HG03442 (cell line): ENCODE measurements around the gene DSE.

ENCODE experiments used
- ATAC-seq: cut with Tn5 transposase; IDR thresholded peaks from one replicate; pipeline ENCODE4 v1.9.1; 2021; ENCODE audit warnings: mild to moderate bottlenecking, moderate library complexity; ENCODE audit not compliant: unreplicated experiment

The DSE gene

DNA sequence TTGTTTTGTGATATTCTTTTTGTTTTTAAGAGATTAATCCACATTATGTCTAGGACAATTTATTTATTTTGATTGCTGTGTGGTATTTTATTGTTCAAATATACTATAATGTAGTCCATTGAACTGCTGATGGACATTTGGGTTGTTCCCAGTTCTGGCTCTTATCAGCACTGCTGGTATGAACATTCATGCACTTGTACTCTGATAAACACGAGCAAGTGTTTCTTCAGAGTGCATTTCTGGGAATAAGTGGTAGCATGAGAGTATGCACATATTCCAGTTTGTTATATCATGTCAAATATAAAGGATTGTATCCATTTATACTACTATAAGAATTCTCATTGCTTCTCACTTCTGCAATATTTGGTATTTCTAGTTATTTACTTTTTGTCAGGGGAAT, 97.5 kb downstream of the DSE start:
- no peak for ATAC-seq

DNA sequence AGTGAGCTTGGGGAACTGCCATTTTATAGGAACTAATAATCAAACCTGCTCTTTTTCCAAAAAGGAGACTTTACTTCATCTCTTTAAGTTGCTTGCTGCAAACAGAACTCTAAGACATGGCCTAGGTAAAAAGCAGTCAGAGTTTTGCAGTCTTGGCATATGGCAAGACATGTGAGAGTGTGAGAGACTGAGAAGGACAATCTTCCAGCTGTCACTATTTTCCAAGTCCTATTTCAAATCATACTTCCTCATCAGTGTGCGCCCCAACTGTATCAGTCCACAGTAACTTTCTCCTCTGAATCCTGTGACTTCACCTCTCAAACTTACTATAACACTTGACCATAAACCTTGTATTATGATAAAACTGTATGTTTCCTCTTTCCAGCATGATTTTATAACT, 100.8 kb downstream of the DSE start:
- no peak for ATAC-seq

DNA sequence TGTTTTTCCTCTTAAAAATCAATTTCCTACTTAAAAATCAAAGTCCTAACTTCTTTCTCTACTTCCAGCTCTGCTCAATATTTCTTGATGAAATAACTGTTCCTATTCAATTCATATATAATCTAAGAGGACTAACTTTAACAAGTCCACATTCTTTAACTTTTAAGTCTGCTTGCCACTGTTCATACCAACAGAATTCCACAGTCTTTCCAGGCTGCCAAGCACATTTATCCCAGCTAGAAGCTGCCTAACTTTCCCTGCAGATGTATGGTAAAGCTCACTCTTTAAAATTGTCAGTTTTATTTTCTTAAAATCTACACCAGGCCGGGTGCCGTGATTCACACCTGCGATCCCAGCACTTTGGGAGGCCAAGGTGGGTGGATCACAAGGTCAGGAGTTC, 102.0 kb downstream of the DSE start:
- ATAC-seq: no peak

DNA sequence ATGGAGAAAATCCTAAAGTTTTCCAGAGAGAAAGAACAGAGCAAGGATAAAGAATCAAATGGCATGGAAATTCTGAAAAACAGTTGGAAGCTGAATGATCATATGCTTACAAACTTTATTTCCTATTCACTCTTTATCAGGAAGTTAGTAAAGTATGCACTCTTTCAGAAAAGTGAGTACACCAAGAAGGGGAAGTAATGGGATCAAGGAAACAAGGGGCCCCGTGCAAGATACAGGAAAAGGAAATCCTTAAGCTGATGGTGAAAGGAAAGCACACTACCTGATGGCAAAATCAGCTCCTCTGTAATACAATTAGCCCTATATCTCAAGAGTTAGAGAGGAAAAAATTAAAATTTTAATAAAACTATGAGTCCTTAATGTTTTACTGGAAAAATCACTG, 104.4 kb downstream of the DSE start:
- ATAC-seq: no peak

DNA sequence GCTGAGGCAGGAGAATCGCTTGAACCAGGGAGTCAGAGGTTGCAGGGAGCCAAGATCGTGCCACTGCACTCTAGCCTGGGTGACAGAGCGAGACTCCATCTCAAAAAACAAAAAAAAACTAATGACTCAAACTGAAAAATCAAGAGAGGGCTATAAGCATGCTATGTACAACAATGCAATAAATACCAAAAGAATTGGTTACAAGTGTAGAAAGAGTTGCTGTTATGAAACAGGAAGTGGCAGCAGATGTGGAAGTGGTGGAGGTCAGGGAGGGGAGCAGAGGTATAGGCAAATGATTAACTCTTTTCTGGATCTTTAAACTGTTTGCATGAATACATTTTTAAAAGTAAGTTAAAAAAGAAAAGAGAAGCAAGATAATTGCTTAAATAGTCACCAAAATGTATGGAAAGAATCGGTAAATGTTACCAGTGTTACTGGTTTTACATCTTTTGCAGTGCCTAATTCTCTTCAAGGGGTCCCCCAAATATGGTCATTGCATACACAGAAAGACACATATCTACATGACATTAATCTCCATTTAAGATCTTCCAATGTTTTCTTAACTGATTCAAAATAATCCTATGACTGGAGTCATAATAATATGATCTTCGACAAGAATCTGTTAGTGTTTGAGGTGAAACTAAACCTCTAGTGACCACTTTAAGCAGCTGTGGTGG, 105.4 kb downstream of the DSE start:
- peak; percentile 100 for ATAC-seq

DNA sequence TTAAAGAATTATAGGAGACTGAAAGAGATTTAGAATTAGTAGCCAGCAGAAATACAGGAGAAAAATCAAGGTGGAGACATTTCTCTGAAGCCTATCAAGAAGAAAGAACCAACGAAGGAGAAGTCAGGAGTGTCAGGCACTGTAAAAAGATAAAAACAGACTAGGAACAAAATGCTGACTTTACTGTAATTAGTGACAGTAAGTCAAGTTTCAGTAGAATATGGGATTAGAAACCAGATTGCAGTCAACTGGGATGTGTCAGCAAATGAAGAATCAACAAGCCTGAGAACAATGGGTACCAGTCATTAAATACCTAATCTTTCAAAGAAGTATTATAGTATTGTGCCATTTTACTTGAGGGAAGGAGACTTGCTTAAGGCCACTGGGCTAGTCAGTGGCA, 112.0 kb downstream of the DSE start:
- no peak for ATAC-seq

DNA sequence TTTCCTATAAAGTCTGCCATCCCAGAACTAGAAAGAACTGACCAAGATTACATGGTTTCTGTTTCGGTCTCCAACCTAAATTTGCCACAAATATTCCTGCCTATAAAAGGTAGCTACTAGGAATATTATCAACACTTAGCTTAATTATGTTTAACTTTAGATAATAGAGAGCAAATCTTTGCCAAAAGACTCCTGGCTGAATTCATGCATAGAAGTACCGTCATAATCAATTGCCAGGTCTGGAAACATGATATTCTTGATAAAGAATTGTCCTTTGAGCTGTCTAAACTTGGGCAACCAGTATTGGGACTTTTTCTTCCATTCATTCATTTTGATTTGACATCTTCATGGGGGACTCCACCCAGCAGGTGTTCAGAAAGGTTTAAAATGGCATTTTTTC, 112.9 kb downstream of the DSE start:
- no peak for ATAC-seq

DNA sequence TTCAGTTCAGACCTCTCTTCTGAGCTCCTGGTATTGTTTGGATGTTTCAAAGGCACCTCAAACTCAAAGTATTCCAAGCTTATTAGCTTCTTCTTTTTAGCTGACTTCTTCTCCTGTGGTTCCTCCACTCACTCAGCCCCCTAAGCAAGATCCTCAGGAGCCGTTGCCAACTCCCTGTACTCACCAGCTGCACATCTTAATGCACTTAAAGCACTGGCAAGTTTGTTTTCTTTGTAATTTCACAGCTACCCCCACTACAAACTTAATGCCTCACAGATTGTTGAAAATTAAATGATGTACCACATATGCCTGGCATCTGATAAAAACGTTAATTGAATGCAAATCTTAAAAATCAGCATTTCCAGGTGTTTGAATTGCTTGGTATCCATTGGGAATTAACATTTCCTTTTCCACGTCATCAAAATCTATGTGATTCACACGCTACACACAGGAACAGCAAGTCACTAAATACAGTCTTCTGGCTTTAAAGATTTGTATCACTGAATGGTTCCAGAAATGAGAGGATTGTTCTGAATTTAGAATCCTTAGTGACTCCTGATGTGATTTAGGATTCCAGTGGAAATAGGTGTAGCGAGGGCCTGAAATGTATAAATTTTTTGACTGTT, 114.9 kb downstream of the DSE start:
- ATAC-seq: no peak

DNA sequence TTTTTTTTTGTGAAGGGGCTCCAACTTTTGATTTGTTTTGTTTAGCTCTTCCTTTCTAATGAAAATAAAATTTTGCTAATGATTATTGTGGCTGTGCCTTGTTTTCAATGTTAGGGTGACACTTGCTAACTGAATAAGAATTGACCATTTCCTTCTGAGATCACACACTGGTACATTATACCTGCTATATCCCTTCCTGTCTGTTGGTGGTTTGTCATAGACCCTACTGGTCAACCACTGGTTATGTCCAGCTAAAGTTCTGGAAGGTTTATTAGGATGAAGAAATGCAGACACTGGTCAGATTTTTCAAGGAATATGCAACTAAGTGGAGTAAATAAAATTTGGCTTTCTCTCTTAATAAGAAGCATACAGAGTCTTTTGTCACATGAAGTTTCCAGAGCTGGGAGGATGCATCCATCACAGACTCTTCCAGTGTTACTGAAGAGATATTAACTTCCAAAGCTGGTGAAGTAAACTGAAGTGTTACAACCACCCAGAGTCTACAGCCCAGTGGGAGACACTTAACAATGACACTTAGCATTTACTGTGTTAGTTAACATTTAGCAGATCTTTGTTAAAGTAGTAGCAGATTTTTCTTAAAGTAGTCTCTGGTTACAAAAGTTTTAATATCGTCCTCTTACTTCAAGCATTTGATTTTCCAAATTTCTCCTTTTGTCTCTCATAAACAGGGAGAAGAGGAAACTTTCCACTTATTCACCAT, 121.0 kb downstream of the DSE start:
- no peak for ATAC-seq

DNA sequence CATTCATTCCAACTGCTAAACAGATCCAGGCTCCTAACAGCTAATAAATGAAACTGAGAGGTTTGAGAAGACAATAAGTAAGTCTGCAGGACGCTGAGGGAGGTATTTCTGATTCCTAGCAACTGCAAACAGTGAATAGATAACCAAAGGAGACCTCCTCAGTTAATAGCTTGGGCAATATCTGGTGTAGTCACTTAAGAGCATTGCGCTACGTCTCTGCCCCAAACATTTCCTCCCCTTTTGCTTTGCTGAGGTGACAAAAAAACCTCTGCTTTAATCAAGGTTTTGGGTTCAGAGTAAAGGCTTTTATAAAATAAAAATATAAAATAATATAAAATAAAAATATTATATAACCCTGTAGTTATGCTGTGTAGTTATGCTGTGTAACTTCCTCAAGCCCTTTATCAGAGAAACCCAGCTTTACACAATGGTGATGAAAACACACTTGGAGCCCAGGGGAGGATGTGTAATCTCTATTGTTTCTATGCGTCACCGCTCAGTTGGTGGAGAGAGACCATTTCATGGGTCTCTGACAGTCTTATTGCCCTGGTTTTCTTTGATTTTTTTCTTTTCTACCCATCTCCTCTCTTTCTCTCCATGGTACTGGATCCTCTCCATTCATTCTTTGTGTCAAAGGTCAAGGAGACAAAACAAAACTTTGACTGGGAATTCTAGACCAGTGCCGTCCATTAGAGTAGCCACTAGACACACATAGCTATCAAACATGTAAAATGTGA, 121.8 kb downstream of the DSE start:
- no peak for ATAC-seq
